ENCODE measurements around the gene ACAA1. TPM values are rescaled to one million over a fixed set of nuclear protein-coding genes. Genes with fewer than 3 reads are reported as not detected.

The ACAA1 gene
- total RNA-seq, 2 experiments from 2014 or later = 13.3 to 50.3 TPM

DNA sequence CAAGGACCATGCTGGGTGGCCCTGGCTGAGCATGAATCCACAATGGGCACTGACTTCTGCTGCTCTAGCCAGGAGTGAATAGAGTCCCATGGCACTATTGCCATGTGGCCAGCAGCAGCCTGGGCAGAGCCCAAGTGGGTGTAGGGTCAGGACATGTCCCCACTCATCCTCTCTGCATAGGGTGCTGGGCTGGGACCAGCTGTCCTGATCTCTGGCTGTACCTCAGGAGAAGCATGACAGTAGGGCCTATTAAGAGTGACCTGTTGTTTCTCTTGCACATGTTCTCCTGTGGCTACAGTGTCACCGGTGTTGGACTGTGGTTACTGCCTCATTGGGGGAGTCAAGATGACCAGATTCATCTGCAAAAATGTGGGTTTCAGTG lies 51.0 kb downstream of the ACAA1 start:
- POLR2A ChIA-PET = no interaction called here
- CTCF ChIA-PET (ENCODE audit: unreplicated experiment) = no interaction called here
- H2AFZ ChIP-seq (ENCODE audit: low read length) = no peak overlapping the region

DNA sequence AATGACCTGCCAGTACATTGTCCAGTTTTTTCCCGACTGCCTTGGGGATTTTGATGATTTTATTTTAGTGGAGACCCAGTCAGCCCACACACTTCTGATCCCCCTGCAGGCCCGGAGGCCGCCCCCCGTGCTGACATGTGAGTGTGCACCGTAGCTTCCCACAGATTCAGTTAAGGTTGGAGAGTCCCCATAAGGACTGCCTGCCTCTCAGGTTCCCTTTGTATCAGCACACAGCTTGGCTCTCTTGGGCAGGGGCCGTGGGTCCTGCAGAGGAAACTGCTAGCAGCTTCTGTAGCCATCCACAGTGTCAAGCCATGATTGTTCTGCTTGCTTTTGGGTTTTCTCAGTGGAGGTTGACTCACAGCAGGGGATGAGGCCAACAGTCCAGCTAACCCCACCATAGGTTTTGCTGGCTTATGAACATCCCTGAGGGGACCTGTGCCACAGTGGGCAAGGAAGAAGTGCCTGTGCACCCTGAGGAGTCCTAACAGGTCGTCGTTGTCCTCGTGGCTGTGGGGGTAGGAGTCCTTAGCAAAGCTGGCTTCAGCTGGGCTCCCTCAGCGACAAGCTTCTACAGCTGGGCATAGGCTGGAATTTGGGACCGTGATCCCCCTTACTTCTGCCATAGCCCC lies 51.5 kb downstream of the ACAA1 start:
- no peaks in the 10 kb centered on the region for H3K36me3 ChIP-seq (ENCODE audit: insufficient read depth, low read length)
- H3K4me1 ChIP-seq (ENCODE audit: insufficient read depth, low read length, poor library complexity, severe bottlenecking) = no peaks in the 10 kb centered on the region
- intact Hi-C loops (cut with micrococcal nuclease; ENCODE audit: unreplicated experiment) = no loop called here
- TF ChIP-seq, protein P1, sequence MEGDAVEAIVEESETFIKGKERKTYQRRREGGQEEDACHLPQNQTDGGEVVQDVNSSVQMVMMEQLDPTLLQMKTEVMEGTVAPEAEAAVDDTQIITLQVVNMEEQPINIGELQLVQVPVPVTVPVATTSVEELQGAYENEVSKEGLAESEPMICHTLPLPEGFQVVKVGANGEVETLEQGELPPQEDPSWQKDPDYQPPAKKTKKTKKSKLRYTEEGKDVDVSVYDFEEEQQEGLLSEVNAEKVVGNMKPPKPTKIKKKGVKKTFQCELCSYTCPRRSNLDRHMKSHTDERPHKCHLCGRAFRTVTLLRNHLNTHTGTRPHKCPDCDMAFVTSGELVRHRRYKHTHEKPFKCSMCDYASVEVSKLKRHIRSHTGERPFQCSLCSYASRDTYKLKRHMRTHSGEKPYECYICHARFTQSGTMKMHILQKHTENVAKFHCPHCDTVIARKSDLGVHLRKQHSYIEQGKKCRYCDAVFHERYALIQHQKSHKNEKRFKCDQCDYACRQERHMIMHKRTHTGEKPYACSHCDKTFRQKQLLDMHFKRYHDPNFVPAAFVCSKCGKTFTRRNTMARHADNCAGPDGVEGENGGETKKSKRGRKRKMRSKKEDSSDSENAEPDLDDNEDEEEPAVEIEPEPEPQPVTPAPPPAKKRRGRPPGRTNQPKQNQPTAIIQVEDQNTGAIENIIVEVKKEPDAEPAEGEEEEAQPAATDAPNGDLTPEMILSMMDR (conservative IDR thresholded peaks at IDR 0.05; ENCODE audit: low read length) = no peak
- TF ChIP-seq EZH2phosphoT487 (IDR thresholded peaks at IDR 0.05; ENCODE audit: borderline replicate concordance, low read depth, low read length) = no peak
- H3K9me3 ChIP-seq (ENCODE audit: low read length) = no peaks in the 10 kb centered on the region
- H3K9me2 ChIP-seq (ENCODE audit: insufficient read depth, low read length) = no peaks in the 10 kb centered on the region
- CTCF ChIA-PET (ENCODE audit: unreplicated experiment) = no interaction called here
- POLR2A ChIA-PET = no interaction called here
- no peaks in the 10 kb centered on the region for H3K79me2 ChIP-seq (ENCODE audit: insufficient read depth, low read depth, low read length)
- H3K4me2 ChIP-seq (ENCODE audit: low read length) = no peak overlapping the region
- H4K20me1 ChIP-seq (ENCODE audit: insufficient read depth, low read length) = no peaks in the 10 kb centered on the region
- no TSS peak for BruUV-seq (replicated peaks)
- H3K27ac ChIP-seq (ENCODE audit: low read depth, low read length, poor library complexity, severe bottlenecking) = no peak overlapping the region
- H2AFZ ChIP-seq (ENCODE audit: low read length) = no peak overlapping the region
- no peak for DNase-seq (ENCODE audit: low spot score)
- no peak overlapping the region for H3K4me3 ChIP-seq (ENCODE audit: low read depth, low read length, poor library complexity, severe bottlenecking)

More for the DNA sequence above, 51.0 kb downstream of the ACAA1 start:
- H3K27ac ChIP-seq (ENCODE audit: low read depth, low read length, poor library complexity, severe bottlenecking) = no peak overlapping the region
- DNase-seq (ENCODE audit: low spot score) = no peak
- intact Hi-C loops (cut with micrococcal nuclease; ENCODE audit: unreplicated experiment) = no loop called here
- H3K79me2 ChIP-seq (ENCODE audit: insufficient read depth, low read depth, low read length) = no peaks in the 10 kb centered on the region
- no peaks in the 10 kb centered on the region for H4K20me1 ChIP-seq (ENCODE audit: insufficient read depth, low read length)
- BruUV-seq (replicated peaks) = no TSS peak
- no peak overlapping the region for H3K4me2 ChIP-seq (ENCODE audit: low read length)
- TF ChIP-seq, protein P1 (conservative IDR thresholded peaks at IDR 0.05; ENCODE audit: low read length) = no peak
- TF ChIP-seq EZH2phosphoT487 (IDR thresholded peaks at IDR 0.05; ENCODE audit: borderline replicate concordance, low read depth, low read length) = no peak
- H3K9me3 ChIP-seq (ENCODE audit: low read length) = no peaks in the 10 kb centered on the region
- H3K36me3 ChIP-seq (ENCODE audit: insufficient read depth, low read length) = no peaks in the 10 kb centered on the region
- H3K4me1 ChIP-seq (ENCODE audit: insufficient read depth, low read length, poor library complexity, severe bottlenecking) = no peaks in the 10 kb centered on the region
- no peak overlapping the region for H3K4me3 ChIP-seq (ENCODE audit: low read depth, low read length, poor library complexity, severe bottlenecking)
- no peaks in the 10 kb centered on the region for H3K9me2 ChIP-seq (ENCODE audit: insufficient read depth, low read length)

Measured in OCI-LY7 (cell line).